Measurements from ENCODE around the gene TMTC2. TPM values are rescaled to one million over a fixed set of nuclear protein-coding genes. Genes with fewer than 3 reads are reported as not detected.

The TMTC2 gene
- total RNA-seq, 1 experiment from 2014 or later, result 1.7 TPM

DNA sequence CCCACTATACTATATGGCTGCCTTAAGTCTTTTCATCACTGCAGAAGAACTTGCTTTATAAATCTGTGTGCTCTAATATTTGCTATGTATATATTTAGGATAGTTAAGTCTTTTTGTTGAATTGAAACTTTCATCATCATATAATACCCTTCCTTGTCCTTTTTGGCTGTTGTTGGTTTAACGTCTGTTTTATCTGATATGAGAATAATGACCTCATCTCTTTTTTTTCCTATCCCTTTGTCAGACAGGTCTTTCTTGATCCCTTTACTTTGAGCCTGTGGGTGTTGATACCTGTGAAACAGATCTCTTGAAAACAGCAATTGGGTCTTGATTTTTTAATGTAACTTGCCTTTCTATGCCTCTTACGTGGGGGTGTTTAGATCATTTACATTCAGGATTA lies 316.3 kb downstream of the TMTC2 start:
- DNase-seq (ENCODE audit: unreplicated experiment), result no peak
- BruUV-seq (replicated peaks), result no TSS peak
- POLR2A ChIA-PET, result interaction anchor here (0.5 kb wide), 1 partner anchor 980 kb away, joined by 4 read pairs; no protein-coding TSS in a partner anchor
- CTCF ChIA-PET, result interaction anchor here (0.6 kb wide), 1 partner anchor 368 kb away, joined by 3 read pairs; no protein-coding TSS in a partner anchor
- H3K4me1 Mint-ChIP-seq (ENCODE audit: insufficient read depth, unreplicated experiment), result no peaks in the 10 kb centered on the region
- H3K27ac Mint-ChIP-seq (ENCODE audit: low read depth, unreplicated experiment), result no peak overlapping the region
- TF ChIP-seq, protein P1, sequence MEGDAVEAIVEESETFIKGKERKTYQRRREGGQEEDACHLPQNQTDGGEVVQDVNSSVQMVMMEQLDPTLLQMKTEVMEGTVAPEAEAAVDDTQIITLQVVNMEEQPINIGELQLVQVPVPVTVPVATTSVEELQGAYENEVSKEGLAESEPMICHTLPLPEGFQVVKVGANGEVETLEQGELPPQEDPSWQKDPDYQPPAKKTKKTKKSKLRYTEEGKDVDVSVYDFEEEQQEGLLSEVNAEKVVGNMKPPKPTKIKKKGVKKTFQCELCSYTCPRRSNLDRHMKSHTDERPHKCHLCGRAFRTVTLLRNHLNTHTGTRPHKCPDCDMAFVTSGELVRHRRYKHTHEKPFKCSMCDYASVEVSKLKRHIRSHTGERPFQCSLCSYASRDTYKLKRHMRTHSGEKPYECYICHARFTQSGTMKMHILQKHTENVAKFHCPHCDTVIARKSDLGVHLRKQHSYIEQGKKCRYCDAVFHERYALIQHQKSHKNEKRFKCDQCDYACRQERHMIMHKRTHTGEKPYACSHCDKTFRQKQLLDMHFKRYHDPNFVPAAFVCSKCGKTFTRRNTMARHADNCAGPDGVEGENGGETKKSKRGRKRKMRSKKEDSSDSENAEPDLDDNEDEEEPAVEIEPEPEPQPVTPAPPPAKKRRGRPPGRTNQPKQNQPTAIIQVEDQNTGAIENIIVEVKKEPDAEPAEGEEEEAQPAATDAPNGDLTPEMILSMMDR (IDR thresholded peaks at IDR 0.05; ENCODE audit: unreplicated experiment), result no peak
- no peaks in the 10 kb centered on the region for H3K27me3 Mint-ChIP-seq (ENCODE audit: insufficient read depth, unreplicated experiment)
- peaks cover 20% of the 10 kb centered on the region for H3K9me3 Mint-ChIP-seq (ENCODE audit: unreplicated experiment)
- no peaks in the 10 kb centered on the region for H3K36me3 Mint-ChIP-seq (ENCODE audit: insufficient read depth, unreplicated experiment)
- intact Hi-C loops (cut with micrococcal nuclease), result loop anchor here (10.0 kb wide), 2 partner anchors 1392 to 1842 kb away; no protein-coding TSS in a partner anchor
- H3K4me3 Mint-ChIP-seq (ENCODE audit: unreplicated experiment), result no peak overlapping the region

DNA sequence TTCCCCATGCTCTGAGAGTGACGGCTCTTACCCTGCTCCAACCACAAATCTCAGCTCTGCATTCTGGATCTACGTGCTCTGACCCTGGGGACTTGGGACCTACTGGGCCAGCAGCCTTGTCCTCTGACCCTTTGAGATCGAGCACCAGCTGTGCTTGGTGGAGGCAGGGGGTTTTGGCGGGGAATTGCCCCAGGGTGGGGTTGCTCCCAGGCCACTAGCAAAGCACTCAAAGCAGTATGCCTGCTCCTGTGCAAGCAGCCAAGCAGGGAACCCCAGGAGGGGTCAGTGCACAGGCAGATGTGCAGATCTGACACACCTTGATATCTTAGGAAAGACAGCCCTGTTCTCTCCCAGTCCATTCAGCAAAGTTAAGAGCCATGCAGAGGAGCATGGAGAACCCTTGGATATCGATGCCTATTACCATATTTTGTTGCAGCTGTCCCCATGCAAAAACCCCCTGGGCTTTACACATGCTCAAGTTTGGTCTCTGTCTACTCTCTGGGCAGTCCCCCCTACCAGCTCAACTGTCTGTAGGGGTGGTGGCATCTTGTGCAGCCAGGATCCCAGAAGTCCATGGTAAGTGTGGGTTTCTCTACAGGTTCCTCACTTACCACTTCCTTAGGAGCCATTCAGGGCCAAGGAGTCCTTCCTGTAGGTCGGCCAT lies 319.0 kb downstream of the TMTC2 start:
- no peak for DNase-seq (ENCODE audit: unreplicated experiment)
- H3K4me3 Mint-ChIP-seq (ENCODE audit: unreplicated experiment), result no peak overlapping the region
- peaks cover 36% of the 10 kb centered on the region for H3K9me3 Mint-ChIP-seq (ENCODE audit: unreplicated experiment)
- no peaks in the 10 kb centered on the region for H3K27me3 Mint-ChIP-seq (ENCODE audit: insufficient read depth, unreplicated experiment)
- H3K27ac Mint-ChIP-seq (ENCODE audit: low read depth, unreplicated experiment), result no peak overlapping the region
- ChIA-PET CTCF (interaction anchor here (0.5 to 1.5 kb wide), 10 partner anchors 8 to 1944 kb away, joined by 3 to 9 read pairs (median 4); no protein-coding TSS in a partner anchor), POLR2A (no interaction called here)
- no peaks in the 10 kb centered on the region for H3K4me1 Mint-ChIP-seq (ENCODE audit: insufficient read depth, unreplicated experiment)
- intact Hi-C loops (cut with micrococcal nuclease), result loop anchor here (2.0 to 10.0 kb wide), 3 partner anchors 817 to 1839 kb away; no protein-coding TSS in a partner anchor
- no peaks in the 10 kb centered on the region for H3K36me3 Mint-ChIP-seq (ENCODE audit: insufficient read depth, unreplicated experiment)
- no TSS peak for BruUV-seq (replicated peaks)
- TF ChIP-seq, protein P1 (IDR thresholded peaks at IDR 0.05; ENCODE audit: unreplicated experiment), result no peak

DNA sequence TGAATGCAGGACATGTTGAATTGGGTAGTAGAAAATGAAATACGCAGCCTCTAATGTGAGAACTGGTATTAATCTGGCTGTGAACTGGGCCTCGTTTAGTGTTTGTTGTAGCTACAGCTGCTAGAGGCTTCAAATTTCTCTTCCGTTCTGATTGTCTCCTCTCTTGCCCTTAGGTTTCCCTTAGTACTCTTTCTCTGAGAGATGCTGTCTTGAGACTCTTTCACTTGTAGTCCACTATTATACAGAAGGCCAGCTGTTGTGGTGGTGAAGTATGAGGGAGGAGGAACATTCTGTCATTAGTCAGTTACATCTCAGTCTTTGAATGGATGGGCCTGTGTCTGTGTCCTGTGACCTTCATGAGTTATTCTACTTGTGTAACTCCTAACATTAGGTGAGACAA lies 322.0 kb downstream of the TMTC2 start:
- intact Hi-C loops (cut with micrococcal nuclease), result loop anchor here (10.0 kb wide), 2 partner anchors 1386 to 1836 kb away; no protein-coding TSS in a partner anchor

DNA sequence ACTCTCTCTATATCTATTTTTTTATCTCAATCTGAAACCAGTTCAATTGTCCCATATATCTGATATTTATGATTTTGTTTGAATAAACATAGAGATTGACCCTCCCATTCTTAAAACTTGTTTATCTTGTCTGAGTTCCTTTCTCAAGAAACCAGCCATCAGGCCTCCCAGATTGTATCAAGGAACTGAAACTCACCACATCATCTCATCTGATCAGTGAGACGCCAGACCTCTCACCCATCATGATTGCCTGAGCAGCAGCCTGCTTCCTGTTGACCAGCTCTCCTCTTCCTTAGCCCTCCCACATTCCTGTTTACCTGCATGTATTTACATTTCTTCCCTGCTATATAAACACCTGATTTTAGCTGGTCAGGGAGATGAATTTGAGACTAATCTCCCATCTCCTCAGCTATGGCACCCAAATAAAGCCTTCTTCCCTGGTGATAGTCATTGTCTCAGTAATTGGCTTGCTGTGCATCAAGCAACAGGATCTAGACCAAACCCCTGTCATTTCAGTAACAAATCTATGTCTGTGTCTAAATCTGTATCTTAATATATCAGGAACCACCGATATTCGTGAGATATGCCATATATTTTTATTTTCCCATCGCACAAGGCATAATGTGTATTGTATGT lies 323.6 kb downstream of the TMTC2 start:
- Mint-ChIP-seq H3K4me3 (ENCODE audit: unreplicated experiment) (no peak overlapping the region), H3K27ac (ENCODE audit: low read depth, unreplicated experiment) (no peak overlapping the region), H3K36me3 (ENCODE audit: insufficient read depth, unreplicated experiment) (no peaks in the 10 kb centered on the region), H3K4me1 (ENCODE audit: insufficient read depth, unreplicated experiment) (no peaks in the 10 kb centered on the region), H3K27me3 (ENCODE audit: insufficient read depth, unreplicated experiment) (no peaks in the 10 kb centered on the region), H3K9me3 (ENCODE audit: unreplicated experiment) (peaks cover 45% of the 10 kb centered on the region)
- no TSS peak for BruUV-seq (replicated peaks)
- intact Hi-C loops (cut with micrococcal nuclease), result no loop called here
- CTCF ChIA-PET, result interaction anchor here (0.8 kb wide), 1 partner anchor 813 kb away, joined by 4 read pairs; no protein-coding TSS in a partner anchor
- TF ChIP-seq, protein P1 (IDR thresholded peaks at IDR 0.05; ENCODE audit: unreplicated experiment), result no peak
- no peak for DNase-seq (ENCODE audit: unreplicated experiment)
- POLR2A ChIA-PET, result no interaction called here

More for the DNA sequence above, 322.0 kb downstream of the TMTC2 start:
- Mint-ChIP-seq H3K9me3 (ENCODE audit: unreplicated experiment) (peaks cover 45% of the 10 kb centered on the region), H3K36me3 (ENCODE audit: insufficient read depth, unreplicated experiment) (no peaks in the 10 kb centered on the region), H3K27ac (ENCODE audit: low read depth, unreplicated experiment) (no peak overlapping the region), H3K27me3 (ENCODE audit: insufficient read depth, unreplicated experiment) (no peaks in the 10 kb centered on the region), H3K4me3 (ENCODE audit: unreplicated experiment) (no peak overlapping the region), H3K4me1 (ENCODE audit: insufficient read depth, unreplicated experiment) (no peaks in the 10 kb centered on the region)
- TF ChIP-seq, protein P1 (IDR thresholded peaks at IDR 0.05; ENCODE audit: unreplicated experiment), result no peak
- CTCF ChIA-PET, result no interaction called here
- POLR2A ChIA-PET, result interaction anchor here (0.8 kb wide), 1 partner anchor 12 kb away, joined by 4 read pairs; no protein-coding TSS in a partner anchor
- no peak for DNase-seq (ENCODE audit: unreplicated experiment)
- BruUV-seq (replicated peaks), result no TSS peak
